Activated T-cell treated with anti-CD3 and anti-CD28 coated beads, Interleukin-2, amount 50 U/mL, for 4 hours (primary cell): ENCODE measurements around the gene SNTG2. TPM values are rescaled to one million over a fixed set of nuclear protein-coding genes. Genes with fewer than 3 reads are reported as not detected.
A peak's percentile ranks its signal among the peaks of the same experiment; 100 is the strongest.

Experiments used
- ATAC-seq, 2 donors: fragments of 200-7000 bp; cut with Tn5 transposase; one replicate each; pipeline ENCODE4 v1.10.0; 2021
- DNase-seq: peaks from one replicate; pipeline ENCODE4 v3.0.0-alpha.2; 2020
- H3K27me3 Mint-ChIP-seq: one replicate; pipeline ENCODE4 v1.8.0; 2021; ENCODE audit warnings: low read depth, mixed read lengths
- H3K36me3 Mint-ChIP-seq: one replicate; pipeline ENCODE4 v1.8.0; 2022; ENCODE audit warnings: mixed read lengths; ENCODE audit not compliant: insufficient read depth
- H3K4me1 Mint-ChIP-seq: one replicate; pipeline ENCODE4 v1.8.0; 2021; ENCODE audit warnings: low read depth, mixed read lengths
- H3K4me3 Mint-ChIP-seq: one replicate; pipeline ENCODE4 v1.8.0; 2021; ENCODE audit warnings: mild to moderate bottlenecking, moderate library complexity, mixed read lengths
- H3K9me3 Mint-ChIP-seq: one replicate; pipeline ENCODE4 v1.8.0; 2021; ENCODE audit warnings: mixed read lengths
- total RNA-seq, 3 donors: library from RNA; stranded (reverse); gene quantifications; one replicate each; pipeline ENCODE4 v1.2.1, GENCODE V29; 2021

The SNTG2 gene
- total RNA-seq, 3 donors from 2014 or later: 0.22 to 1.0 (median 0.98) TPM

GRCh38 chr2:1286929-1287328 lies 336.3 kb downstream of the SNTG2 start:
- DNase-seq (no peak), ATAC-seq (no peak)
- Mint-ChIP-seq H3K4me3 (no peak overlapping the region), H3K4me1 (no peaks in the 10 kb centered on the region), H3K9me3 (no peaks in the 10 kb centered on the region), H3K36me3 (no peaks in the 10 kb centered on the region), H3K27me3 (no peaks in the 10 kb centered on the region)

GRCh38 chr2:1287427-1287826 lies 336.8 kb downstream of the SNTG2 start:
- ATAC-seq (no peak), DNase-seq (no peak)
- Mint-ChIP-seq H3K4me3 (no peak overlapping the region), H3K4me1 (no peaks in the 10 kb centered on the region), H3K27me3 (no peaks in the 10 kb centered on the region), H3K9me3 (peaks cover 3% of the 10 kb centered on the region), H3K36me3 (no peaks in the 10 kb centered on the region)

- DNase-seq (no peak), ATAC-seq (no peak)
- Mint-ChIP-seq H3K27me3 (peaks cover 2% of the 10 kb centered on the region), H3K36me3 (peaks cover 2% of the 10 kb centered on the region), H3K4me3 (no peak overlapping the region), H3K4me1 (no peaks in the 10 kb centered on the region), H3K9me3 (peaks cover 5% of the 10 kb centered on the region)
Measured at GRCh38 chr2:1294900-1295299, 344.3 kb downstream of the SNTG2 start.

GRCh38 chr2:1295740-1296139 lies 345.1 kb downstream of the SNTG2 start:
- H3K4me3 Mint-ChIP-seq: no peak overlapping the region
- DNase-seq (no peak), ATAC-seq (no peak)
- no peaks in the 10 kb centered on the region for H3K4me1 Mint-ChIP-seq
- peaks cover 2% of the 10 kb centered on the region for H3K36me3 Mint-ChIP-seq
- H3K27me3 Mint-ChIP-seq: peaks cover 2% of the 10 kb centered on the region
- H3K9me3 Mint-ChIP-seq: peaks cover 5% of the 10 kb centered on the region

- peaks cover under 1% of the 10 kb centered on the region for H3K9me3 Mint-ChIP-seq
- no peak for DNase-seq
- peaks cover 2% of the 10 kb centered on the region for H3K27me3 Mint-ChIP-seq
- peaks cover 2% of the 10 kb centered on the region for H3K36me3 Mint-ChIP-seq
- no peak overlapping the region for H3K4me3 Mint-ChIP-seq
- no peak for ATAC-seq
- H3K4me1 Mint-ChIP-seq: peaks cover 1% of the 10 kb centered on the region
Measured at GRCh38 chr2:1297372-1298159, 346.9 kb downstream of the SNTG2 start.

- Mint-ChIP-seq H3K4me3 (no peak overlapping the region), H3K27me3 (peaks cover 2% of the 10 kb centered on the region), H3K36me3 (peaks cover 2% of the 10 kb centered on the region), H3K9me3 (no peaks in the 10 kb centered on the region), H3K4me1 (peaks cover 8% of the 10 kb centered on the region)
- ATAC-seq (no peak), DNase-seq (no peak)
Measured at GRCh38 chr2:1299043-1299442, 348.4 kb downstream of the SNTG2 start.

- no peak for DNase-seq
- peaks cover 8% of the 10 kb centered on the region for H3K4me1 Mint-ChIP-seq
Measured at GRCh38 chr2:1300284-1300683, 349.6 kb downstream of the SNTG2 start.

GRCh38 chr2:1301056-1301455 lies 350.4 kb downstream of the SNTG2 start:
- Mint-ChIP-seq H3K4me1 (peaks cover 8% of the 10 kb centered on the region), H3K9me3 (no peaks in the 10 kb centered on the region), H3K36me3 (peaks cover 2% of the 10 kb centered on the region), H3K4me3 (no peak overlapping the region), H3K27me3 (peaks cover 2% of the 10 kb centered on the region)
- ATAC-seq (no peak), DNase-seq (no peak)

More at GRCh38 chr2:1300284-1300683, 349.6 kb downstream of the SNTG2 start:
- no peak overlapping the region for H3K4me3 Mint-ChIP-seq
- no peak for ATAC-seq
- peaks cover 2% of the 10 kb centered on the region for H3K27me3 Mint-ChIP-seq
- no peaks in the 10 kb centered on the region for H3K9me3 Mint-ChIP-seq
- peaks cover 2% of the 10 kb centered on the region for H3K36me3 Mint-ChIP-seq

- no peak overlapping the region for H3K4me3 Mint-ChIP-seq
- ATAC-seq (no peak), DNase-seq (no peak)
- H3K36me3 Mint-ChIP-seq: no peaks in the 10 kb centered on the region
- no peaks in the 10 kb centered on the region for H3K27me3 Mint-ChIP-seq
- no peaks in the 10 kb centered on the region for H3K9me3 Mint-ChIP-seq
- H3K4me1 Mint-ChIP-seq: peaks cover 8% of the 10 kb centered on the region
Measured at GRCh38 chr2:1305342-1306013, 354.8 kb downstream of the SNTG2 start.

- H3K36me3 Mint-ChIP-seq: no peaks in the 10 kb centered on the region
- no peaks in the 10 kb centered on the region for H3K27me3 Mint-ChIP-seq
- no peak overlapping the region for H3K4me3 Mint-ChIP-seq
- ATAC-seq (peak in 1 of 2 donors; percentile 23), DNase-seq (no peak)
- H3K4me1 Mint-ChIP-seq: peaks cover 8% of the 10 kb centered on the region
- no peaks in the 10 kb centered on the region for H3K9me3 Mint-ChIP-seq
Measured at GRCh38 chr2:1306014-1306686, 355.5 kb downstream of the SNTG2 start.

- DNase-seq: no peak
- Mint-ChIP-seq H3K4me3 (no peak overlapping the region), H3K4me1 (peaks cover 8% of the 10 kb centered on the region)
Measured at GRCh38 chr2:1306687-1307516, 356.3 kb downstream of the SNTG2 start.

GRCh38 chr2:1307670-1308069 lies 357.0 kb downstream of the SNTG2 start:
- Mint-ChIP-seq H3K4me3 (no peak overlapping the region), H3K36me3 (no peaks in the 10 kb centered on the region), H3K27me3 (no peaks in the 10 kb centered on the region), H3K4me1 (peaks cover 6% of the 10 kb centered on the region), H3K9me3 (no peaks in the 10 kb centered on the region)
- DNase-seq: no peak
- no peak for ATAC-seq

More at GRCh38 chr2:1306687-1307516, 356.3 kb downstream of the SNTG2 start:
- Mint-ChIP-seq H3K36me3 (no peaks in the 10 kb centered on the region), H3K27me3 (no peaks in the 10 kb centered on the region), H3K9me3 (no peaks in the 10 kb centered on the region)
- no peak for ATAC-seq

GRCh38 chr2:1308678-1309077 lies 358.0 kb downstream of the SNTG2 start:
- Mint-ChIP-seq H3K4me3 (no peak overlapping the region), H3K36me3 (no peaks in the 10 kb centered on the region), H3K9me3 (no peaks in the 10 kb centered on the region), H3K4me1 (no peaks in the 10 kb centered on the region), H3K27me3 (no peaks in the 10 kb centered on the region)
- no peak for DNase-seq
- no peak for ATAC-seq

- H3K4me3 Mint-ChIP-seq: no peak overlapping the region
- no peaks in the 10 kb centered on the region for H3K27me3 Mint-ChIP-seq
- no peak for ATAC-seq
- no peaks in the 10 kb centered on the region for H3K4me1 Mint-ChIP-seq
- no peak for DNase-seq
- H3K36me3 Mint-ChIP-seq: no peaks in the 10 kb centered on the region
- no peaks in the 10 kb centered on the region for H3K9me3 Mint-ChIP-seq
Measured at GRCh38 chr2:1309507-1309906, 358.9 kb downstream of the SNTG2 start.
